Caco-2 (cell line): ENCODE data around the gene MRPL37. TPM values are rescaled to one million over a fixed set of nuclear protein-coding genes. Genes with fewer than 3 reads are reported as not detected.

Experiments used
- BruUV-seq: library from RNA; stranded (reverse); fragments of 400-500 nt; replicated peaks from 2 replicates; lab custom pipeline; 2021; lab: Mats Ljungman, UMichigan
- CTCF ChIA-PET: fragments of 300-600 bp; sonication (Branson Sonifier 250); formaldehyde crosslinking; loops from one replicate; lab custom pipeline; 2022; ENCODE audit warnings: antibody characterized with exemption; lab: Charles Lee
- POLR2A ChIA-PET: fragments of 300-600 bp; sonication (Branson Sonifier 250); formaldehyde crosslinking; loops from one replicate; lab custom pipeline; 2022; ENCODE audit warnings: antibody characterized with exemption; lab: Charles Lee
- DNase-seq, 2 experiments: peaks; one replicate each; pipeline versions ENCODE4 v3.0.0 to v3.0.0-alpha.2; 2020 to 2022
- H3K27me3 ChIP-seq: replicated peaks from 2 replicates; pipeline ENCODE4 v1.6.0; 2011; ENCODE audit warnings: low read length; ENCODE audit not compliant: control insufficient read depth, insufficient read depth
- H3K36me3 ChIP-seq: 2 replicates; pipeline ENCODE4 v1.5.1; 2011; ENCODE audit warnings: low read length; ENCODE audit not compliant: control insufficient read depth, insufficient read depth
- H3K4me1 ChIP-seq: fragments of 250-450 bp; sonication (Bioruptor Pico); 2 replicates; pipeline ENCODE4 v1.5.1; 2020; ENCODE audit warnings: mild to moderate bottlenecking
- H3K4me3 ChIP-seq: 2 replicates; pipeline ENCODE4 v1.5.1; 2011; ENCODE audit warnings: low read depth, mild to moderate bottlenecking, control low read depth, low read length
- H3K9me3 ChIP-seq: fragments of 250-450 bp; sonication (Bioruptor Pico); 2 replicates; pipeline ENCODE4 v1.5.1; 2020; ENCODE audit warnings: mild to moderate bottlenecking, moderate library complexity
- H3K27ac Mint-ChIP-seq: one replicate; pipeline ENCODE4 v1.8.0; 2022; ENCODE audit warnings: mixed read lengths; ENCODE audit not compliant: unreplicated experiment
- H3K27me3 Mint-ChIP-seq: one replicate; pipeline ENCODE4 v1.8.0; 2022; ENCODE audit warnings: mixed read lengths; ENCODE audit not compliant: insufficient read depth, unreplicated experiment
- H3K36me3 Mint-ChIP-seq: one replicate; pipeline ENCODE4 v1.8.0; 2022; ENCODE audit warnings: mild to moderate bottlenecking, mixed read lengths; ENCODE audit not compliant: insufficient read depth, unreplicated experiment
- H3K4me1 Mint-ChIP-seq: one replicate; pipeline ENCODE4 v1.8.0; 2022; ENCODE audit warnings: low read depth, mixed read lengths; ENCODE audit not compliant: unreplicated experiment
- H3K4me3 Mint-ChIP-seq: one replicate; pipeline ENCODE4 v1.8.0; 2022; ENCODE audit warnings: mild to moderate bottlenecking, moderate library complexity, mixed read lengths; ENCODE audit not compliant: unreplicated experiment
- H3K9me3 Mint-ChIP-seq: one replicate; pipeline ENCODE4 v1.8.0; 2022; ENCODE audit warnings: mixed read lengths; ENCODE audit not compliant: unreplicated experiment
- CTCF ChIP-seq, 2 experiments: fragments of 200-600 bp in 1 of 2; IDR thresholded peaks; 1 replicate in 1 of 2; 2 replicates in 1 of 2; pipeline versions ENCODE4 v1.5.1 to v1.8.0; 2011 to 2022; ENCODE audit warnings: antibody characterized with exemption in 1 of 2, control low read depth in 1 of 2, inconsistent platforms in 1 of 2, low read depth in 1 of 2, low read length in 1 of 2, mild to moderate bottlenecking in 1 of 2, moderate library complexity in 1 of 2; ENCODE audit not compliant: insufficient read depth in 1 of 2, severe bottlenecking in 1 of 2, unreplicated experiment in 1 of 2
- intact Hi-C: fragments of 100-400 bp; cut with micrococcal nuclease; formaldehyde crosslinking; loops from one replicate; pipeline ENCODE4 v1.10.0; 2022; ENCODE audit not compliant: unreplicated experiment
- total RNA-seq: library from RNA; stranded (reverse); gene quantifications from 2 replicates; pipeline ENCODE4 v1.2.3, GENCODE V29; 2022

MRPL37 gene
- total RNA-seq, 1 experiment from 2014 or later = 95.6 TPM

GRCh38 chr1:54221867-54222484 is 22.0 kb downstream of the MRPL37 start:
- no TSS peak for BruUV-seq
- Mint-ChIP-seq H3K4me3 (no peak overlapping the region), H3K27ac (no peak overlapping the region), H3K36me3 (peaks cover 44% of the 10 kb centered on the region), H3K27me3 (no peaks in the 10 kb centered on the region), H3K9me3 (no peaks in the 10 kb centered on the region), H3K4me1 (no peaks in the 10 kb centered on the region)
- H3K36me3 ChIP-seq = no peaks in the 10 kb centered on the region; the same call in 1 of the 2 replicates
- intact Hi-C loops = no loop called here
- ChIA-PET POLR2A (no interaction called here), CTCF (no interaction called here)
- no peak overlapping the region for H3K4me3 ChIP-seq
- no peaks in the 10 kb centered on the region for H3K9me3 ChIP-seq
- no peaks in the 10 kb centered on the region for H3K4me1 ChIP-seq
- TF ChIP-seq CTCF (IDR thresholded peaks at IDR 0.05; ENCODE audit: insufficient read depth in 1 of 2, low read depth in 1 of 2, low read length in 1 of 2, severe bottlenecking in 1 of 2, unreplicated experiment in 1 of 2) = no peak
- H3K27me3 ChIP-seq = no peaks in the 10 kb centered on the region
- no peak for DNase-seq

GRCh38 chr1:54222711-54223110 is 22.7 kb downstream of the MRPL37 start:
- BruUV-seq = no TSS peak
- no peaks in the 10 kb centered on the region for H3K9me3 ChIP-seq

GRCh38 chr1:54223441-54224202 is 23.7 kb downstream of the MRPL37 start:
- H3K4me3 Mint-ChIP-seq = no peak overlapping the region
- no peaks in the 10 kb centered on the region for H3K9me3 Mint-ChIP-seq
- Histone ChIP-seq H3K36me3 (no peaks in the 10 kb centered on the region; the same call in 1 of the 2 replicates), H3K4me1 (no peaks in the 10 kb centered on the region), H3K4me3 (no peak overlapping the region), H3K9me3 (no peaks in the 10 kb centered on the region), H3K27me3 (no peaks in the 10 kb centered on the region)
- intact Hi-C loops = no loop called here
- DNase-seq = no peak
- POLR2A ChIA-PET = no interaction called here
- no peak overlapping the region for H3K27ac Mint-ChIP-seq
- peaks cover 39% of the 10 kb centered on the region for H3K36me3 Mint-ChIP-seq
- no peaks in the 10 kb centered on the region for H3K4me1 Mint-ChIP-seq
- no peak for TF ChIP-seq CTCF (IDR thresholded peaks at IDR 0.05; ENCODE audit: insufficient read depth in 1 of 2, low read depth in 1 of 2, low read length in 1 of 2, severe bottlenecking in 1 of 2, unreplicated experiment in 1 of 2)
- no TSS peak for BruUV-seq
- CTCF ChIA-PET = no interaction called here
- H3K27me3 Mint-ChIP-seq = no peaks in the 10 kb centered on the region

More at GRCh38 chr1:54222711-54223110, 22.7 kb downstream of the MRPL37 start:
- Mint-ChIP-seq H3K27me3 (no peaks in the 10 kb centered on the region), H3K9me3 (no peaks in the 10 kb centered on the region), H3K4me1 (no peaks in the 10 kb centered on the region), H3K27ac (no peak overlapping the region), H3K4me3 (no peak overlapping the region), H3K36me3 (peaks cover 43% of the 10 kb centered on the region)
- Histone ChIP-seq H3K36me3 (no peaks in the 10 kb centered on the region; the same call in 1 of the 2 replicates), H3K4me3 (no peak overlapping the region), H3K27me3 (no peaks in the 10 kb centered on the region), H3K4me1 (no peaks in the 10 kb centered on the region)
- intact Hi-C loops = no loop called here
- no peak for DNase-seq
- CTCF ChIA-PET = no interaction called here
- POLR2A ChIA-PET = no interaction called here
- TF ChIP-seq CTCF (IDR thresholded peaks at IDR 0.05; ENCODE audit: insufficient read depth in 1 of 2, low read depth in 1 of 2, low read length in 1 of 2, severe bottlenecking in 1 of 2, unreplicated experiment in 1 of 2) = no peak
